OCI-LY1 (cell line): Measurements from ENCODE around the gene MSL3.

ENCODE experiments used
- EZH2 ChIP-seq: fragments of 200-600 bp; sonication (generic), shearing (Covaris generic); IDR thresholded peaks from 2 replicates; pipeline ENCODE4 v1.8.0; 2017; ENCODE audit warnings: borderline replicate concordance, mixed run types, mild to moderate bottlenecking, antibody characterized with exemption, low read length, moderate library complexity, mixed read lengths
- TF ChIP-seq, protein P1 (sequence below): fragments of 200-600 bp; sonication (generic), shearing (Covaris generic); IDR thresholded peaks from 2 replicates; pipeline ENCODE4 v1.5.1; 2017; ENCODE audit warnings: mild to moderate bottlenecking, antibody characterized with exemption, low read length, moderate library complexity, mixed read lengths

DNA sequence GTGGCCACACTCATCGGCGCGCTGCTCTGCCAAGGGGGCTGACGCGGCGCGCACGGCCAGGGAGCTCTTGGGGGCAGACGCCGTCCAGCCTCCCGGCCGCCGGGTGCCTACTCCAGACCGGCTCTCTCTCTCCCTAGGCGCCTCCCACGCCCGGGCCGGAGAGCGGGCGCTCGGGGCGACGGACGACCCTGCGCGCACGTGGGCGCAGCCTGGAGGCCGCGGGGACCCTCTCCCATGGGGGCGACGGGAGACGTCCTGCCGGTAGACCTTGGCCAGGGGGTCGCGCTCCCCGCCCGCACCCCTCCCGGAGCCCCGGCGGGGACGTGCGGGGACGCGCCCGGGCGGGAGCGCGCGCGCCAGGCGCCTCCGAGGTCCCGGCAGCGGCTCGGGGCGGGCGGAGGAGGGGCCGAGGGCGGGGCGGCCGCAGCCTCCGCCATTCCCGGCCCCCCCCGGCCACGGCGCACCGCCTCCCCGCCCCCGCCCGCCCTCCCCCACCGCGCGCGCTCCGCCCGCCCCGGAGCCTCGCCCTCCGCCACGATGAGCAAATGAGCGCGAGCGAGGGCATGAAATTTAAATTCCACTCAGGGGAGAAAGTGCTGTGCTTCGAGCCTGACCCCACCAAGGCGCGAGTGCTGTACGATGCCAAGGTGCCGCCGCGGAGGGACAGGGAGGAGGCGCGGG is at the start of gene MSL3:
- TF ChIP-seq, protein P1, sequence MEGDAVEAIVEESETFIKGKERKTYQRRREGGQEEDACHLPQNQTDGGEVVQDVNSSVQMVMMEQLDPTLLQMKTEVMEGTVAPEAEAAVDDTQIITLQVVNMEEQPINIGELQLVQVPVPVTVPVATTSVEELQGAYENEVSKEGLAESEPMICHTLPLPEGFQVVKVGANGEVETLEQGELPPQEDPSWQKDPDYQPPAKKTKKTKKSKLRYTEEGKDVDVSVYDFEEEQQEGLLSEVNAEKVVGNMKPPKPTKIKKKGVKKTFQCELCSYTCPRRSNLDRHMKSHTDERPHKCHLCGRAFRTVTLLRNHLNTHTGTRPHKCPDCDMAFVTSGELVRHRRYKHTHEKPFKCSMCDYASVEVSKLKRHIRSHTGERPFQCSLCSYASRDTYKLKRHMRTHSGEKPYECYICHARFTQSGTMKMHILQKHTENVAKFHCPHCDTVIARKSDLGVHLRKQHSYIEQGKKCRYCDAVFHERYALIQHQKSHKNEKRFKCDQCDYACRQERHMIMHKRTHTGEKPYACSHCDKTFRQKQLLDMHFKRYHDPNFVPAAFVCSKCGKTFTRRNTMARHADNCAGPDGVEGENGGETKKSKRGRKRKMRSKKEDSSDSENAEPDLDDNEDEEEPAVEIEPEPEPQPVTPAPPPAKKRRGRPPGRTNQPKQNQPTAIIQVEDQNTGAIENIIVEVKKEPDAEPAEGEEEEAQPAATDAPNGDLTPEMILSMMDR = no peak
- TF ChIP-seq EZH2 = no peak
